PFSK-1 (cell line): ENCODE results near the gene UNC119.

Experiments used
- POLR2AphosphoS5 ChIP-seq: IDR thresholded peaks from 2 replicates; pipeline ENCODE4 v1.6.1; 2012; ENCODE audit warnings: low read depth, mild to moderate bottlenecking, control low read depth, low read length, moderate library complexity
- SIN3A ChIP-seq: IDR thresholded peaks from 2 replicates; pipeline ENCODE4 v1.6.1; 2012; ENCODE audit warnings: mild to moderate bottlenecking, low read length, moderate library complexity, borderline replicate concordance; ENCODE audit not compliant: insufficient read depth

DNA sequence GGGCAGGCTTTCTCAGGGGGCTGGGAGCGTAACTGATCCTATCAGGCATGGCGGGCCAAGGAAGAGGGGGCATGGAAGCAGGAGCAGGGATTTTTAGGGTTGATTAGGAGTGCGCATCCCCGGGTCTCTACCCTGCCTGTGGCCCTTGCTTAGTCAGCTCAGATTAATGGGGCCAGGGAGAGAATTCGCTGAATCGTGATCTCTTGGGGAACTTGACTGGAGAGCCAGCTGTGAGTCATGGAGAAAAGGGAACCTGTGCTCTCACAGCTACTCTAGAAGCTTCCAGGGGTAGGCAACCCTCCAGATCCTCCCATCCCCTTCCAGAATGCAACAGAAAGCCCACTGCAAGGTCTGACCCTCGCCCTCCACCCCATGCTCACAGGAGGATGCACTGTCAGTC lies 42.6 kb downstream of the UNC119 start:
- TF ChIP-seq POLR2AphosphoS5, result no peak
- no peak for TF ChIP-seq SIN3A
